Mucosa of gallbladder (tissue), 1 donor: ENCODE data around the gene MORF4L2. TPM values are rescaled to one million over a fixed set of nuclear protein-coding genes. Genes with fewer than 3 reads are reported as not detected.

Source experiments
- DNase-seq: peaks from one replicate; pipeline ENCODE4 v3.0.0-alpha.2; 2020; ENCODE audit warnings: low spot score
- total RNA-seq: library from RNA; stranded (reverse); gene quantifications from one replicate; pipeline ENCODE4 v1.2.1, GENCODE V29; 2021
- donor health status: DM: no; HTN: no; CAD: no.

Gene MORF4L2
- total RNA-seq, 1 donor from 2014 or later: 254 TPM

GRCh38 chrX:103635436-103635835, 51.1 kb downstream of the MORF4L2 start:
- no peak for DNase-seq

- no peak for DNase-seq
Measured at GRCh38 chrX:103631145-103631544, 55.4 kb downstream of the MORF4L2 start.

- no peak for DNase-seq
Measured at GRCh38 chrX:103630171-103630511, 56.4 kb downstream of the MORF4L2 start.

- peak; percentile 62 for DNase-seq
Measured at GRCh38 chrX:103629318-103630170, 57.0 kb downstream of the MORF4L2 start.

GRCh38 chrX:103628386-103629317, 57.8 kb downstream of the MORF4L2 start, which contains the start of gene TCEAL1:
Gene TCEAL1 (plus strand): TSS chrX:103628975. CDS start chrX:103629917, 942 bp downstream.
- DNase-seq: peak; percentile 63

- DNase-seq: no peak
Measured at GRCh38 chrX:103626855-103627254, 59.6 kb downstream of the MORF4L2 start.

Other genes with a start within 250 kb of the MORF4L2 start
- gene RAB40A, start 167.2 kb downstream of the MORF4L2 start, total RNA-seq: 0.92 TPM
- gene TCEAL4, start 101.2 kb downstream of the MORF4L2 start, total RNA-seq: 86.4 TPM
- gene TCEAL3, start 78.7 kb downstream of the MORF4L2 start, total RNA-seq: 34.2 TPM
- 37.5 TPM for gene TCEAL1, start 57.7 kb downstream of the MORF4L2 start, total RNA-seq
- gene TMEM31, start 24.2 kb upstream of the MORF4L2 start, total RNA-seq: not detected
- gene PLP1, start 90.1 kb upstream of the MORF4L2 start, total RNA-seq: 13.8 TPM
- gene RAB9B, start 145.6 kb upstream of the MORF4L2 start, total RNA-seq: 5.7 TPM